OCI-LY3 (cell line): ENCODE data around the gene PLXDC2.

Experiments
- EZH2phosphoT487 ChIP-seq: fragments of 200-600 bp; shearing (Covaris generic); IDR thresholded peaks from 2 replicates; pipeline ENCODE4 v1.6.1; 2018; ENCODE audit warnings: antibody characterized with exemption, mixed run types, low read depth
- TF ChIP-seq, protein P1 (sequence below): fragments of 200-600, 300-600 bp; sonication (generic); IDR thresholded peaks from 2 replicates; pipeline ENCODE4 v1.5.1; 2014; ENCODE audit warnings: antibody characterized with exemption, low read length, low read depth

- TF ChIP-seq, protein P1, sequence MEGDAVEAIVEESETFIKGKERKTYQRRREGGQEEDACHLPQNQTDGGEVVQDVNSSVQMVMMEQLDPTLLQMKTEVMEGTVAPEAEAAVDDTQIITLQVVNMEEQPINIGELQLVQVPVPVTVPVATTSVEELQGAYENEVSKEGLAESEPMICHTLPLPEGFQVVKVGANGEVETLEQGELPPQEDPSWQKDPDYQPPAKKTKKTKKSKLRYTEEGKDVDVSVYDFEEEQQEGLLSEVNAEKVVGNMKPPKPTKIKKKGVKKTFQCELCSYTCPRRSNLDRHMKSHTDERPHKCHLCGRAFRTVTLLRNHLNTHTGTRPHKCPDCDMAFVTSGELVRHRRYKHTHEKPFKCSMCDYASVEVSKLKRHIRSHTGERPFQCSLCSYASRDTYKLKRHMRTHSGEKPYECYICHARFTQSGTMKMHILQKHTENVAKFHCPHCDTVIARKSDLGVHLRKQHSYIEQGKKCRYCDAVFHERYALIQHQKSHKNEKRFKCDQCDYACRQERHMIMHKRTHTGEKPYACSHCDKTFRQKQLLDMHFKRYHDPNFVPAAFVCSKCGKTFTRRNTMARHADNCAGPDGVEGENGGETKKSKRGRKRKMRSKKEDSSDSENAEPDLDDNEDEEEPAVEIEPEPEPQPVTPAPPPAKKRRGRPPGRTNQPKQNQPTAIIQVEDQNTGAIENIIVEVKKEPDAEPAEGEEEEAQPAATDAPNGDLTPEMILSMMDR = no peak
- TF ChIP-seq EZH2phosphoT487 = no peak
Measured at GRCh38 chr10:19817231-19817933, 1.1 kb downstream of the PLXDC2 start.
